Lower lobe of right lung (tissue), 2 donors: ENCODE data around the gene FYN. TPM values are rescaled to one million over a fixed set of nuclear protein-coding genes. Genes with fewer than 3 reads are reported as not detected.
"Not testable (repeated sequence)": the region's sequence is repeated elsewhere in the genome, so short reads cannot be mapped to it uniquely, and the experiment has no call there.

Experiments
- ATAC-seq, 2 donors: fragments of 200-7000 bp; cut with Tn5 transposase; one replicate each; pipeline ENCODE4 v1.9.1; 2020 to 2022; ENCODE audit warnings: mild to moderate bottlenecking in 2 of 2, moderate library complexity in 2 of 2
- DNase-seq: peaks from one replicate; pipeline ENCODE4 v3.0.0-alpha.2; 2020
- H3K27ac ChIP-seq: fragments of 200-600 bp; one replicate; pipeline ENCODE4 v1.8.0; 2022
- H3K27me3 ChIP-seq: fragments of 200-600 bp; one replicate; pipeline ENCODE4 v1.8.0; 2022; ENCODE audit warnings: low read depth
- H3K36me3 ChIP-seq: fragments of 200-600 bp; one replicate; pipeline ENCODE4 v1.8.0; 2022; ENCODE audit warnings: mild to moderate bottlenecking
- H3K4me1 ChIP-seq: fragments of 200-600 bp; one replicate; pipeline ENCODE4 v1.8.0; 2022
- H3K4me3 ChIP-seq: fragments of 200-600 bp; one replicate; pipeline ENCODE4 v1.8.0; 2022; ENCODE audit warnings: mild to moderate bottlenecking
- H3K9me3 ChIP-seq: fragments of 200-600 bp; one replicate; pipeline ENCODE4 v1.8.0; 2022
- intact Hi-C: fragments of 100-400 bp; cut with DNase I; formaldehyde crosslinking; loops from one replicate; pipeline ENCODE4 v1.11.0; 2022
- total RNA-seq: library from RNA; stranded (reverse); fragmentation: NEBNext Ultra II Directional; extraction: Animal tissue kit (Norgen Biotek cat#: 25700); gene quantifications from one replicate; pipeline ENCODE4 v1.2.1, GENCODE V29; 2021
- TF ChIP-seq, protein P1 (sequence below): fragments of 200-600 bp; IDR thresholded peaks from one replicate; pipeline ENCODE4 v1.8.0; 2022; ENCODE audit warnings: antibody characterized with exemption, mild to moderate bottlenecking
- donor health status: DM: no; HTN: yes; CAD: no; lungs with severe emphysema.

Gene FYN
- total RNA-seq, 1 donor from 2014 or later: 99.2 TPM

DNA sequence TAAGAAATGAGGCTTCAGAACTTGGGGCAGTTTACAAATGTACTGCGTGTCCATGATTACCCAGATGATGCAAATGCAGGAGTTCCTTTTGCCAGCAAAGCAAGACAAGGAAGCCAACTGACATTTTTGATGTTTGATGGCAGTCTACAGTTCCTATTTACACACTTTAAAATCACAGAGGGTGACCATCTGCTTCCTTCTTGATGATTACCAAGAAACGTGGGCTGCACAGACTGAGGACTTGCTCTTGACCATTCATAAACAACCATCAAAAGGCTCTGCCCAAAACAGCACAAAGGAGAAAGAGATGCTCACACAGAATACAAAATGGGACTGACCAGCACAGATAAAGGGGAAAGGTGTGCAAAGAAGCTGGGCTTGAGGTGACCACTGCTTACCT lies 187.7 kb downstream of the FYN start:
- Histone ChIP-seq H3K4me3 (no peak overlapping the region), H3K27ac (peak overlapping the region; percentile 44), H3K9me3 (no peaks in the 10 kb centered on the region), H3K36me3 (peaks cover 23% of the 10 kb centered on the region), H3K4me1 (peaks cover 36% of the 10 kb centered on the region), H3K27me3 (no peaks in the 10 kb centered on the region)
- ATAC-seq (no peak), DNase-seq (no peak)
- TF ChIP-seq, protein P1, sequence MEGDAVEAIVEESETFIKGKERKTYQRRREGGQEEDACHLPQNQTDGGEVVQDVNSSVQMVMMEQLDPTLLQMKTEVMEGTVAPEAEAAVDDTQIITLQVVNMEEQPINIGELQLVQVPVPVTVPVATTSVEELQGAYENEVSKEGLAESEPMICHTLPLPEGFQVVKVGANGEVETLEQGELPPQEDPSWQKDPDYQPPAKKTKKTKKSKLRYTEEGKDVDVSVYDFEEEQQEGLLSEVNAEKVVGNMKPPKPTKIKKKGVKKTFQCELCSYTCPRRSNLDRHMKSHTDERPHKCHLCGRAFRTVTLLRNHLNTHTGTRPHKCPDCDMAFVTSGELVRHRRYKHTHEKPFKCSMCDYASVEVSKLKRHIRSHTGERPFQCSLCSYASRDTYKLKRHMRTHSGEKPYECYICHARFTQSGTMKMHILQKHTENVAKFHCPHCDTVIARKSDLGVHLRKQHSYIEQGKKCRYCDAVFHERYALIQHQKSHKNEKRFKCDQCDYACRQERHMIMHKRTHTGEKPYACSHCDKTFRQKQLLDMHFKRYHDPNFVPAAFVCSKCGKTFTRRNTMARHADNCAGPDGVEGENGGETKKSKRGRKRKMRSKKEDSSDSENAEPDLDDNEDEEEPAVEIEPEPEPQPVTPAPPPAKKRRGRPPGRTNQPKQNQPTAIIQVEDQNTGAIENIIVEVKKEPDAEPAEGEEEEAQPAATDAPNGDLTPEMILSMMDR: no peak
- intact Hi-C loops: no loop called here

DNA sequence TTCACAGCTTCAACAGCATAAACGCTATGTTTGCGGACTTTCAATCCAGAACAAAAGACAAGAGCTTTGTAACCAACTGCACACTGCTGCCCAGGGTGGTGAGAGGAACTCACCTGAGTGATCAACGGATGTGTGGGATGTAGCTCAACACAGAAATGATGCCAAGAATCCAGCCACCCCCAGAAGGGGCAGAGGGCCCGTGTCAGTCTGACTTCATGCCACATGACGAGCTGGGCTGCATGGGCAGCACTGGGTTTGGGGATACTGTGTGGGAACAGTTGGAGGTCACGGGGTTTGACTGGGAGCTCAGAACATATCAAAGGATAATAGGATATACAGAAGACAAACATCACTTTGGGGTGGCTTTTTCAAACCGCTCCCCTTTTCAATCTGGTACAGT lies 188.2 kb downstream of the FYN start:
- H3K36me3 ChIP-seq: peaks cover 21% of the 10 kb centered on the region
- ATAC-seq (no peak), DNase-seq (no peak)
- H3K4me3 ChIP-seq: no peak overlapping the region
- intact Hi-C loops: no loop called here
- TF ChIP-seq, protein P1: no peak
- H3K27ac ChIP-seq: peak overlapping the region; percentile 21
- no peaks in the 10 kb centered on the region for H3K9me3 ChIP-seq
- no peaks in the 10 kb centered on the region for H3K27me3 ChIP-seq
- peaks cover 36% of the 10 kb centered on the region for H3K4me1 ChIP-seq

DNA sequence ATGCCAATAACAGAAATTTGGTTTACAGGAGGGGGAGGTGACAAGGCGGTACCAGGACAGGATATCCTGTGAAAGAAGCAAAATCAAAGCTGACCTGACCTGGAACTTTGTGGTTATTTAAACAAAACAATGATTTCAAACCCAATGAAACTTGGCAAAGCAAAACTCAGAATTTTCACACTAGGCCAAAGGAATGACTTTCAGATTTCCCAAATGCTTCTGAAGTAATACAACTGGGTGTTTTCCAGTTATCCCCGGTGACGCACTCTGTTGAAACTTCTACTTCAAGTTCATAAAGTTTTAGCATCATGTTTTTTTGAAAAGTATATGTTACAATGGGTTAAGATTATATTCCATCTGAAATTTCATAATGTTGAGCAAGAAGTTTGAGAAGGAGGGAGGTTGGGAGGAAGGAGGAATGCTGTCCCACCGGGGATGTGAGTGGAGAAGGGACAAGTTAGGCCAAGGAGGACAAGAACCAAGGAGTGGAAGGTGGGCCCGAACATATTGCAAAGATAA lies 189.4 kb downstream of the FYN start:
- Histone ChIP-seq H3K4me3 (no peak overlapping the region), H3K27me3 (no peaks in the 10 kb centered on the region), H3K9me3 (no peaks in the 10 kb centered on the region), H3K4me1 (peaks cover 36% of the 10 kb centered on the region), H3K27ac (peak overlapping the region; percentile 73), H3K36me3 (peaks cover 22% of the 10 kb centered on the region)
- TF ChIP-seq, protein P1: no peak
- intact Hi-C loops: no loop called here
- DNase-seq: no peak
- peak; percentile 49 to 50 for ATAC-seq

DNA sequence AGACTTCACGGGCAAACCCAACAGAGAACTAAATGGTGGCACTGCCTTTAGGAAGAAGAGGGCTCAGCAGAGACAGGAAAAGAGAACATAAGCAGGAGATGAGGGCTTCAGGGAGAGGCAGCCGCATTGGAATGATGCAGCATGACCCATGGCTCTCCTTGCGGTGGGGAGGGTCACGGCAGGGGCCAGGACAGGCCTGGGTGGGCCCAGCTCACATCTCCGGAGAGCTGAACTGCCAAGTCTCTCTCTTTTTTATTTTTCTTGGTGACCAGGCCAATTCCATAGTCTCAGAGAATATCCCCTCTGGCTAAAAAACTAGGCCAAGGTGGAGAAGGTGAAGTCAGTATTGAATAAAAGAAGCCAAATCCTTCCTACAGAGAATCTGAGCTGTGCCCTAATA lies 190.1 kb downstream of the FYN start:
- peaks cover 22% of the 10 kb centered on the region for H3K36me3 ChIP-seq
- no peak overlapping the region for H3K4me3 ChIP-seq
- no peaks in the 10 kb centered on the region for H3K27me3 ChIP-seq
- no peaks in the 10 kb centered on the region for H3K9me3 ChIP-seq
- intact Hi-C loops: no loop called here
- no peak for DNase-seq
- ATAC-seq: no peak
- TF ChIP-seq, protein P1: no peak
- peaks cover 36% of the 10 kb centered on the region for H3K4me1 ChIP-seq
- H3K27ac ChIP-seq: peak overlapping the region; percentile 73

DNA sequence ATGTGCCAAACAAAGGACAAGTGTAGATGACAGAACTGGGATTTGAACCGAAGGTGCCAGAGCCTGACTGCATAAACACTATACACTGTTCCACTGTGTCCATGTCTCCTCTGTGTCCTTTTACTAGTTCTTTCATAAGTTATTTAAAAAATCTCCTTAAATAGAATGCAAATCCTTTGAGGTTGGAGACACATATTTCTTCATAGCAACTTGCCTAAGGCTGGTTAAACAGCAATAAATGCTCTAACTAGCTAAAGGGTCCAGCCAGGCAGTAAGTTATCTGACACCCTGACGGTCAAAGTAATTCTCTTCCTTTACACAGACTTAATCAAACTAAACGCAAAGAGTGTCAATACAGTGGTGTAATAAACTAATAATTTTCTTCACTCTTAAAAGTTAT lies 191.4 kb downstream of the FYN start:
- no peaks in the 10 kb centered on the region for H3K27me3 ChIP-seq
- H3K36me3 ChIP-seq: peaks cover 28% of the 10 kb centered on the region
- H3K27ac ChIP-seq: peak overlapping the region; percentile 18
- no peaks in the 10 kb centered on the region for H3K9me3 ChIP-seq
- H3K4me1 ChIP-seq: peaks cover 36% of the 10 kb centered on the region
- DNase-seq (no peak), ATAC-seq (no peak)
- H3K4me3 ChIP-seq: no peak overlapping the region
- intact Hi-C loops: no loop called here
- TF ChIP-seq, protein P1: no peak

DNA sequence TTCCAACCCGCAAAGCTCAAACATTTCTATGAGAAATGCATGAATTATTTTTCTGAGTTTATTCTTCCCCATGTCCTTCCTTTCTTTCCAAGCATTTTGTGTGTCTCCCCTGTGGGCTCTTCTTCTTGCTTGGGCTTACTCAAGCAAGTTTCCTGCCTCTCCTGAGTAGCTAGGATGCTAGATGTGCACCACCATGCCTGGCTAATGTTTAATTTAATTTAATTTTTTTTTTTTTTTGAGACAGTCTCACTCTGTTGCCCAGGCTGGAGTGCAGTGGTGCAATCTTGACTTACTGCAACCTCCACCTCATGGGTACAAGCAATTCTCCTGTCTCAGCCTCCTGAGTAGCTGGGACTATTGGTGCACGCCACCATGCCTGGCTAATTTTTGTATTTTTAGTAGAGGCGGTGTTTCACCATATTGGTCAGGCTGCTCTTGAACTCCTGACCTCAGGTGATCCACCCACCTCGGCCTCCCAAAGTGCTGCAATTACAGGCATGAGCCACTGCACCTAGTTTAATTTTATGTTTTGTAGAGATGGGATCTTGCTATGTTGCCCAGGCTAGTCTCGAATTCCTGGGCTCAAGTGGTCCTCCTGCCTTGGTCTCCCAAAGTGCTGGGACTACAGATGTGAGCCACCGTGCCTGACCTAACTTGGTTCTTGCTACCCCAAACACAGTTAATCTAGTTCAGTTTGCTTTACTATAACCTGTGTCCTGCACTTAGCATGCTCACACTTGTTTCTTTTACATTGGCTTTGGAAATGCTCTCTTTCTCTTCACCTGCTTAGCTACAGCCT lies 192.2 kb downstream of the FYN start:
- intact Hi-C loops, DNase-seq, H3K27me3 ChIP-seq, H3K27ac ChIP-seq, H3K4me3 ChIP-seq, H3K9me3 ChIP-seq, ATAC-seq: not testable (repeated sequence)
- peaks cover 33% of the 10 kb centered on the region for H3K4me1 ChIP-seq
- peaks cover 36% of the 10 kb centered on the region for H3K36me3 ChIP-seq
